ENCODE data around the gene AP2A2.

The AP2A2 gene

GRCh38 chr11:1030086-1030485 is 104.4 kb downstream of the AP2A2 start:
- DNase-seq (ENCODE audit: low read depth), result no peak

GRCh38 chr11:1030556-1030955 is 104.9 kb downstream of the AP2A2 start:
- DNase-seq (ENCODE audit: low read depth), result no peak

DNA sequence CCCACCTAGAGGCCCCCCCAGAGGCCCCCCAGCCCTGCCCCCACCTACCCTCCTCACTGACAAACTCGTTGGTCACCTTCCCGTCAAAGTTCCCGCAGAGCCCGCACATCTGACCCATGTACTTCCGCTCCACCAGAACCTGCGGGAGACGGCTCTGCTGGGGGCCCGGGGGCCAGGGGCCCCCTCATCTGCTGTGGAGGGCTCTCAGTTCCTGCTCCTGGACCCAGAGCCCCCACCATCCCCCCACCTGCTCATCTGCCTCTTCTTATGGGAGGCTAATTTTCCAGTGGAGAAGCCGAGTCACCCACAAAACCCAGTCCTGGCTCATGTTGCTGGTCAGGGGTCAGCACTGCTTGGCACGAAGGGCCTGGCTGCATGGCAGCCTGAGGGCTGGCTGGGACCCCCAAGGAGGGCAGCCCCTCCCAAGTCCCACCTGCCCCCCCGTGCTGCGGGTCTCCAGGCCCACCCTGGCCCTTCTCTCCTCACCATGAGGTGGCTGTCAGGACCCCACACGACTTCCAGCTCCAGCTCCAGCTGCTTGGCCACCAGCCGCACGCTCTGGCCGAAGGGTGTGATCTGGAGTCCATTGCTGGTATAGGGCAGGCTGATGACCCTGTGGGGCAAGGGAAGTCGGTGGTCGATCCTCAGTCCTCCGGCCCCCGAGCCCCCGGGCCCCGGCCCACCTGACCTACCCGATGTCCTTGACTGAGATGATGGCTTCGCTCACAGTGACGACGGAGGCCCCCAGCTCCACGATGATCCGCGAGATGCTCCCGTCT is 105.6 kb downstream of the AP2A2 start:
- DNase-seq (ENCODE audit: low read depth), result no peak

DNA sequence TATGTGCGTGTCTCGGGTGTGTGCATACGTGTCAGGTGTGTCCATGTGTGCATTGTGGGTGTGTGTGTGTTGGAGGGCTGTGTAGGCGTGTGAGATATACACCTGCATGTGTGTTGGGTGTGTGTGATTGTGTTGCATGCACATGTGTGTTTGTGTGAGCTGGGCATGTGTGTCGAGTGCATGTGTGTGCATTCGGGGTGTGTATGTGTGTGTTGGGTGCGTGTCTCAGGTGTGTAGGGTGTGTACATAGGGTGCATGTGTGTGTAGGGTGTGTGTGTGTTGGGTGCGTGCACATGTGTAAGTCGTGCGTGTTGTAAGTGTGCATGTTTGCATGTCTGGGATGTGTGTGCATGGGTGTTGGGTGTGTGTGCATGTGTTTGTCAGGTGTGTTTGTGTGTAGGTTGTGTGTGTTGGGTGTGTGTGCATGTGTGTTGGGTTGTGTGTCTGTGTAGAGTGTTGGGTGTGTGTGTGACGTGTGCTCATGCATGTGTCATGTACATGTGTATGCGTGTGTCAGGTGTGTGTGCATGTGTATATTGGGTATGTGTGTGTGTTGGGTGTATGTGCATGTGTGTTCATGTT is 106.7 kb downstream of the AP2A2 start:
- no peak for DNase-seq (ENCODE audit: low read depth)

DNA sequence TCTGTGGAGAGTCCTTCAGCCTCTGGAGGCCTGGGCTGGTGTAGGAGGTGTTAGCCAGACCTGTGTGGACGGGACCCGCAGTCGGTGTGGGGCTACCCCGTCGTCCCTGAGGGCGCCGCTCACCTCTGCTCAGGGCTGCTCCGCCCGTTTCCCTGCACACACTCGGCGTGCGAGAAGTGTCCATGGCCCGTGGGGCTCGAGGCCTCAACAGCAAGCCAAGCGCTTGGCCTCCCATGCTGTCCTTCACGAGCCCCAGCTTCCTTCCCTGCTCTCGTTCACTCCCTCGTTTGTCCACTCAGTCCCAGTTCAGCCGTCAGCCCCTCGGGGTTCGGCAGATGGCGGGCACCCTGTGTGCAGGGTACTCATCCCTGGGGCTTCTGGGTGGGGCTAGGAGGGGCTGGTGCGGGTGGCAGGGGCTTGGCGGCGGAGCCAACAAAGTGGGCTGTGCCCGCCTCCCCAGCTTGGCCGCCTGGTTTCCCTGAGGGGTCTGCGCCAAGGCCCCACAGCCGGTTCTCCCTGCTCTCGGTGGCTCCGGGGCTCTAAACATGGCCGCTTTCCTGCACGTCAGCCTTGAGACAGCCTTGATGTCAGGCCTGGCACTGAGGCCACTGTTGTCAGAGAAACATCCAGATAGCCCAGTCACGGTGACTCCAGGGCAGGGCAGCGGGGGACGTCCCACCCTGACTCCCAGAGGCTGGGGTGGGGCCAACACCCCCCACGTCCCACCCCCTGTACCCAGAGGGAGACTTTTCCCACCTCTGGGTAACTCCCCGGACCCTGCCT is 107.5 kb downstream of the AP2A2 start:
- DNase-seq (ENCODE audit: low read depth), result no peak

- DNase-seq (ENCODE audit: low read depth), result no peak
These were observed 108.3 kb downstream of the AP2A2 start for GRCh38 chr11:1034001-1034400.

GRCh38 chr11:1034456-1035295 is 109.0 kb downstream of the AP2A2 start:
- DNase-seq (ENCODE audit: low read depth), result no peak

- DNase-seq (ENCODE audit: low read depth), result no peak
These were observed 110.1 kb downstream of the AP2A2 start for GRCh38 chr11:1035577-1036283.

DNA sequence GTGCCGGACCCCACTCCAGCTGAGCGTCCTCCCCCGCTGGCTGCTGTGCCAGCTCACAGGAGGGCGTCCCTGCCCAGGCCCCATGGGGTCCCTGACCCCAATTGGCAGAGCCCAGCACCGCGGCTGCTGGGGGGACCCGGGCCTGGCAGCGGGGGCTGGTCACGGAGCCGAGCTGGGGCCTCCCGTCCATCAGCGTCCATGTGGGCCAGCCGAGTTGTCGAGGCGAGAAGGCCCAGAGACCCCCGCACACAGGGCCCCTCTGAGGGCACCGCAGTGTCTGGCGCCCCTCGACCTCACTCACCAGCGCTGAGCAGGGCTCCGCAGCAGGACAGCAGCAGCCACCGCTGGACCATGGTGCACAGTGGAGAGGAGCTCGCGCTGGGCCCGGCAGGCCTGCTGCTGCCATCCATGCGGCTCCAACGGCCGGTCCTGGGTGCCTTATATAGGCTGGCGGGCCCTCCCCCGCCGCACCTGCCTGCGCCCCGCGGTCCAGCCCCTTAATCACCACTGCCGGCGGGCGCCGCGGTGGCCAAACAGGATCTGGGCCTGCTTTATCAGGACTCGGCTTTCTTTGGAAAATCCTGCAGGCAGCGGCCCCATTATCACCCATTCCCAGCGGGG is 110.7 kb downstream of the AP2A2 start, which contains the start of gene MUC6:
Gene MUC6 (minus strand): TSS at position 416 of the 621 bp plus-strand sequence. CDS start 63 bp downstream, at position 353.
- no peak for DNase-seq (ENCODE audit: low read depth)

DNA sequence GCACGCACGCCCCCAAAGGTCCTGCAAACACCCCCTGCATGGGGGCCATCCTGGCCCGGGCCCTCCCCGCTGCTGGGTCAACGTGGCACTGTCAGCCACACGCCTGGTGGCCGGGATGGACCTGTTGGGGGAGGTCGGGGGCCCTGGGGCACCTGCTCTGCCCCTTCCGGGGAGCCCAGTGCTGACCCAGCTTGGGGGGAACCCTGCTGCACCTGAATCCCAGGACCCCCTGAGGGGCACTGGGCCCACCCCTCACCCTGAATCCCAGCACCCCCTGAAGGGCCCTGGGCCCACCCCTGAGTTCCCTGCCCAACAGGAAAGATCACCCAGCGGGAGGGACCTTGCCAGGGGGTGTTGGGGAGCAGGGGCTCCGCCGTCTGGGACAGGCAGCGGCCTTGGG is 111.3 kb downstream of the AP2A2 start:
- no peak for DNase-seq (ENCODE audit: low read depth)

GRCh38 chr11:1037506-1038055 is 111.9 kb downstream of the AP2A2 start:
- no peak for DNase-seq (ENCODE audit: low read depth)

DNA sequence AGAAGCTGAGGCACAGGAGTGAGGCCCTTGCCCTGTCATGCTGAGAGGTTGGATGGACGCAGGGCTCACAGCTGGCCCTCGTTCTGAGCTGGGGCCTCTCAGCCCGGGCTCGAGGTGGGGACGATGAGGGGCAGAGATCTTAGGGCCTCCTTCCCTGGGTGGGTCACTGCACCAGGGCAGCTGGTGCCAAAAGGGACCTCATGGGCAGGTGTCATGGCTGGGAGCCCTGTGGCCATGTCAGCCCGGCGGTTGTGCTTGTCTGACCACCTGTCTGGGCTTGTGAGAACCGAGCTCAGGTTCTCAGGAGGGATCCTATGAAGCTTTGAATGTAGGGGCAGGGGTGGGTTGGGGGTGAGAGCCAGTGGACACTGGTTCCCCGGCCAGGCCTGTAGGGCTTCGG is 112.7 kb downstream of the AP2A2 start:
- DNase-seq (ENCODE audit: low read depth), result no peak

GRCh38 chr11:1038921-1039320 is 113.3 kb downstream of the AP2A2 start:
- DNase-seq (ENCODE audit: low read depth), result no peak

- DNase-seq (ENCODE audit: low read depth), result no peak
These were observed 114.1 kb downstream of the AP2A2 start for GRCh38 chr11:1039481-1040427.

DNA sequence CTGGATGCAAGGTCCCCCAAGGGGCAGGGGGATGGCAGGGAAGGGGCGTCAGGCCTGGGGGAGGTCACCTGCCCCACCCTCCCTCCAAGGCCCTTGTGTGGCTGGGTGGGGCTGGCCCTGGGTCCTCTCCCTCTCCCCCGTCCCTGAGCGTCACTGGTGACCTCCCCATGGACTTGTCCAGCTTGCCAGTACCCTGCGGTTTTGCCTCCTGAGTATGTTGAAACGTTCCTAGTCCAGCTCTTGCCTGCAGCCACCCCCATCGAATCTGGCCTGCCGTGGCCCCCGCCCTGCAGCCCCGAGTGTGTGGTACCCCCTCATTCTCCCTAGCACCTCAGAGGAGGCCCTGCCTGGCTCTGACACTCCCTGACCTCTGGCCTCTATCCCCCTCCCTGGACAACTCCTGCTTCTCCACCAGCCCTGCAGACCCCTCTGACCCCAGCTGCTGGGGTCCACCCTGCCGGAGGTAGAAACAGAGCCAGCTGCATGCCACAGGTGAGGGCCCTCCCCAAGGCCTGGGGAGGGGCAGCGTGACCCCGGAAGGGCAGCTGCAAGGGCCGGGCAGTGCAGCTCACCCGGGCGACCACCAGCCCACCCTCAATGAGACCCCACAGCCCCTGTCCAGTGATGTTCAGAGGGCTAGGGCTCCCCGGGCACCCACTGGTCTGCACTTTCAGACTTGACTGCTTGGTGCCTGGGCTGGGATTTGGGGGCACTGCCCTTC is 114.9 kb downstream of the AP2A2 start:
- no peak for DNase-seq (ENCODE audit: low read depth)

DNA sequence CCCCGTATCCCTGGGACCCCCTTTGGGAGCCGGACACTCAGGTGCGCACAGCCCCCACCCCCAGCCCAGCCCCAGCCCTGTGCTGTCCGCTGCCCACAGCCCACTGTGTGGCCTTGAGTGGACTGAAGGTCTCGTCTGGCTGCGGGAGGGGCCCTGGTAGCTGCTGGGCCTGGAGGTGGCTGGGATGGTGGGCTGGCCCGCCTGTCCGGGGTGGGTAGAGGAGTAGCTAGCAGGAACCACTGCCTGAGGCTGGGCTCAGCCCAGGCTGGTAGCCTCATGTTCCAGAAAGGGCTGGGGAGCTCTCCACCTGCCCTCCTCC is 115.4 kb downstream of the AP2A2 start:
- no peak for DNase-seq (ENCODE audit: low read depth)

GRCh38 chr11:1041471-1041870 is 115.8 kb downstream of the AP2A2 start:
- no peak for DNase-seq (ENCODE audit: low read depth)

- no peak for DNase-seq (ENCODE audit: low read depth)
These were observed 116.4 kb downstream of the AP2A2 start for GRCh38 chr11:1041936-1042608.
